DND-41 (cell line): ENCODE data around the gene MSH5.

Experiments used
- CTCF ChIP-seq: IDR thresholded peaks from 2 replicates; pipeline ENCODE4 v1.5.1; 2012; ENCODE audit warnings: borderline replicate concordance, low read length, moderate library complexity, mild to moderate bottlenecking; ENCODE audit not compliant: poor library complexity, severe bottlenecking; ENCODE audit errors: extremely low read depth
- EZH2 ChIP-seq: IDR thresholded peaks from 3 replicates; pipeline ENCODE4 v1.6.1; 2012; ENCODE audit warnings: borderline replicate concordance, low read depth, mild to moderate bottlenecking, moderate library complexity, low read length, inconsistent platforms; ENCODE audit not compliant: severe bottlenecking

GRCh38 chr6:31715022-31715958 lies 24.5 kb upstream of the MSH5 start, which contains the start of gene LY6G6D:
- TF ChIP-seq CTCF (no peak), EZH2 (no peak)
